Urinary bladder (tissue), 4 donors: Measurements from ENCODE around the gene PSMF1. TPM values are rescaled to one million over a fixed set of nuclear protein-coding genes. Genes with fewer than 3 reads are reported as not detected.

Experiments used
- DNase-seq: peaks from one replicate; pipeline ENCODE4 v3.0.0-alpha.2; 2015; ENCODE audit errors: extremely low spot score
- H3K27ac ChIP-seq: one replicate; pipeline ENCODE4 v1.5.1; 2013; ENCODE audit warnings: low read depth, mild to moderate bottlenecking, moderate library complexity
- H3K36me3 ChIP-seq: one replicate; pipeline ENCODE4 v1.6.1; 2013; ENCODE audit warnings: mild to moderate bottlenecking, moderate library complexity; ENCODE audit not compliant: insufficient read depth
- H3K4me1 ChIP-seq: one replicate; pipeline ENCODE4 v1.6.1; 2013; ENCODE audit warnings: mild to moderate bottlenecking, moderate library complexity; ENCODE audit not compliant: insufficient read depth
- H3K4me3 ChIP-seq: one replicate; pipeline ENCODE4 v1.5.1; 2013; ENCODE audit warnings: low read depth, low read length
- WGBS: extraction: QIAGEN DNeasy Blood & Tissue Kit; methylation state at CpG from one replicate; pipeline ENCODE4 v1.1.7; 2013; 5-methylcytosine and 5-hydroxymethylcytosine counted together
- polyA plus RNA-seq: library from polyadenylated mRNA; stranded (reverse); fragments of 200-250 nt; gene quantifications from one replicate; pipeline ENCODE4 v1.2.3, GENCODE V29; 2013
- total RNA-seq: library from RNA; depleted of rRNA; stranded (reverse); fragments of >200 nt; gene quantifications from one replicate; pipeline ENCODE4 v1.2.3, GENCODE V29; 2014
- donor health status: healthy with polysubstance abuse.
- donor health status: healthy.

PSMF1 gene
- total RNA-seq = 29.3 TPM
- 100 TPM for polyA plus RNA-seq

DNA sequence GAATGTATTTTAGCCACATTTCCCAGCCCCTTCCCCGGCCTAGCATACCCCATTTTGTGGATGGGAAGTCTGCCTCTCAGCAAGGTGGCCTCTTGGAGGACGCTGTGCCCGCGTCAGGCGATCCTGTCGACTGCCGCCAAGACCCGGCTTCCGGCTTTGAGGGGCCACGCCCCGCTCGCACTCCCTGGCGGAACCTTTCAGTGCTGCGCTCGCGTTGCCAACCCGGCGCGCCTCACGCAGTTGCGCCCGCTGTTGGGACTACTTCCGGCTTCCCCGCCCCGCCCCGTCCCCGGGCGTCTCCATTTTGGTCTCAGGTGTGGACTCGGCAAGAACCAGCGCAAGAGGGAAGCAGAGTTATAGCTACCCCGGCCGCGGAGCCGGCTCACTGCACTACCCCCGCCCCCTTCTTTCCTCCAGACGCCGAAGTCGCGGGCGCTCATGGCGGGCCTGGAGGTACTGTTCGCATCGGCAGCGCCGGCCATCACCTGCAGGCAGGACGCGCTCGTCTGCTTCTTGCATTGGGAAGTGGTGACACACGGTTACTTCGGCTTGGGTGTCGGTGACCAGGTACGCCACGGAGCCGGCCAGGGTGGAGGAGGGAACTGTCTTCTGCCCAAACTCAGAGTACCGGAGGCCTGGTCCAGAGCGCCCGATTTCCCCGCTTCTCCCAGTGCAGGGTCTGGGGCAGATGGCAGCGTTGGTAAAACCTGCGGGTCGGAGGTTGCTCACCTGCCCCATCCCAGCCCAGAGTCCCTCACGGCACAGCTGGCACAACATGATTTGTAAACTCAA is at the start of gene PSMF1:
TSS of gene PSMF1 (plus strand) at position 267 of the 792 bp plus-strand sequence. CDS start at position 439, 172 bp downstream.
- no peaks in the 10 kb centered on the region for H3K4me1 ChIP-seq
- no peaks in the 10 kb centered on the region for H3K36me3 ChIP-seq
- peak within 1 kb of the TSS; percentile 86 for H3K4me3 ChIP-seq
- peak; percentile 77 for DNase-seq
- H3K27ac ChIP-seq = peak within 1 kb of the TSS; percentile 69
- under 1% methylated on average over 62 of the region's 62 CpGs for WGBS

DNA sequence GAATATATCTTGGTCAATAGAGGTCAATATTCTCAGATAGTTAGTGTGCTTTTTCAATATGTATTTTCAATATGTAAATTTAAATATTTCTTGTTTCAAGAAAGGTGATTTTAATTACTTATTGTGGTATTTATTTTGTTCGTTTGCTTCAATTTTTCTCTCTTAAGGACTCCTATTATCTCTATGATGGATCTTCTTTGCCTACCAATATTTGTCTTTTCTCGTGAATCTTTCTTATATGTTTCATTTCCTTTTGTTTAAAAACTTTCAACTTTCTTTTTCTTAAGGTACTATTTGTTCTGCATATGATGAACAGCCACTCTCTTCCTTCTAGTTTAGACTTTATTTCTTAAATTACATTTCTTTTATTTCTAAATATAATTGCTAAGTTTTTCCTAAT is 46.1 kb upstream of the PSMF1 start:
- Histone ChIP-seq H3K36me3 (no peaks in the 10 kb centered on the region), H3K27ac (no peak overlapping the region), H3K4me3 (no peak overlapping the region), H3K4me1 (no peaks in the 10 kb centered on the region)
- no peak for DNase-seq
- 87% methylated on average over 2 of the region's 2 CpGs for WGBS

- DNase-seq = no peak
- Histone ChIP-seq H3K27ac (no peak overlapping the region), H3K4me1 (no peaks in the 10 kb centered on the region), H3K4me3 (no peak overlapping the region), H3K36me3 (no peaks in the 10 kb centered on the region)
- WGBS = 62% methylated on average over 3 of the region's 3 CpGs
These were observed 42.8 kb upstream of the PSMF1 start for GRCh38 chr20:1075616-1076015.

GRCh38 chr20:1081891-1082290 is 36.5 kb upstream of the PSMF1 start:
- Histone ChIP-seq H3K36me3 (no peaks in the 10 kb centered on the region), H3K4me3 (no peak overlapping the region), H3K4me1 (no peaks in the 10 kb centered on the region), H3K27ac (no peak overlapping the region)
- no peak for DNase-seq
- WGBS = 90% methylated on average over 4 of the region's 4 CpGs

DNA sequence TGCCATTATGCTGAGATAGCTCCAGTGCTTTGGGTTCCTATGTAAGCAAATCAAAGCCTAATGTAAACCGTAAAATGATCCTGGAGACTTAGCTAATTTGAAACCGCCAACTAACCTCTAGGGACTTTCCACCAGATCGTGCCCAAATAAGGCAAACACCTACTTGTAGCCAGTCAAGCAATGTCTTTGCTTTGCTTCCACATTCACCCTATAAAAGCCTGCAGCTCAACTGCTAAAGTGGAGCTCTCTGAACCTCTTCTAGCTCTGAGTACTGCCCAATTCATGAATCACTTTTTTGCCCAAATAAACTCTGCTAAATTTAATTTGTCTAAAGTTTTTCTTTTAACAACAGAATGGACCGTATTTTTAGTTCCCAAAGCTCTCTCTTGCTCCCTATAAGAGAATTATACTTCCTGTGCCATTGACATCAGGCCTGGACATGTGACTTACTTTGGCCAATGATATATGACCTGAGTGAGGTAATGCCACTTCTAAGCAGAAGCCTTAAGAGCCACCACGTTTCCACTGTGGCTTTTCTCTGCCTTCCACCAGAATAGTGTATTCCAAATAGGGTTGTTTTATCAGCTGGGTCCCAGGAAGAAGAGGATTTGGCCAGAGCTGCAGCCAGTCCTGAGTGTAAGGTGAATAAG is 34.8 kb upstream of the PSMF1 start:
- WGBS = 63% methylated on average over 5 of the region's 5 CpGs
- DNase-seq = no peak
- Histone ChIP-seq H3K4me3 (no peak overlapping the region), H3K4me1 (no peaks in the 10 kb centered on the region), H3K36me3 (no peaks in the 10 kb centered on the region), H3K27ac (no peak overlapping the region)

DNA sequence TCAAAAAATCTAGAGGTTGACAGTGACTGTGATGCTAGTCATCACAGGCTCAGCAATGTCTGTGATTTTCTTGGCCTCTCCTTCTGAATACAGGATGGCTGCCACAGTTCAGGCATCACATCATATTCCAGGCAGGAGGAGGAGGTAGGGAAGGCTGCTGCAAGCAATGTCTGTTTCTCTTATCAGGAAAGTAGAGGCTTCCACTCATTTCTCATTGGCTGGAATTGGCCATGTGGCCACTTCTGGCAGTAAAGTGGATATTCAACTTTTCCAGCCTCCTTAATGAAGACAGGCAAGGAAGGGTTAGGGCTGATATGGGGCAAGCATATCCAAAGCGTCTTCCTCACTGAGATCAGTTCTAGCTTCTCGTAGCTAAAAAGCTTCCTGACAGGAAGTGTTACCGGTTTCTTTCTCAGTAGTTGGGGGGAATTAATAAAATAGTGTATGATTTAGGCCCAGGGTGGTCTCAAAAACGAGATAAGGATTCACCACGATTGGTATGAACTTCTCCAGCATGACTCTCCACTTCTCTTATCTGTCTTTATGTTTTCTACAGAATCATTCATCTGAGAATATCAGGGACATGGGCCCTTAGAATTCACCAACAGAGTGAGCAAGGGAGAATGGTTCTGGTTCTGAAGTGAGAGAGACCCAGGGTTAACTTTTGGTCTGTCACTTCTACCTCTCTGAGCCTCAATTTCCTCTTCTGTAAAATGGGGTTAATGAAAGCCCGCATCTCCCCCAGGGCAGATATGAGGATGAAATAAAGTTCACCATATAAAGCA is 32.7 kb upstream of the PSMF1 start:
- no peak for DNase-seq
- H3K4me3 ChIP-seq = no peak overlapping the region
- 48% methylated on average over 6 of the region's 6 CpGs for WGBS
- H3K36me3 ChIP-seq = no peaks in the 10 kb centered on the region
- H3K27ac ChIP-seq = no peak overlapping the region
- no peaks in the 10 kb centered on the region for H3K4me1 ChIP-seq

- Histone ChIP-seq H3K4me3 (no peak overlapping the region), H3K36me3 (no peaks in the 10 kb centered on the region), H3K4me1 (no peaks in the 10 kb centered on the region), H3K27ac (no peak overlapping the region)
- DNase-seq = no peak
- WGBS = 32% methylated on average over 5 of the region's 5 CpGs
These were observed 31.9 kb upstream of the PSMF1 start for GRCh38 chr20:1086277-1087213.

GRCh38 chr20:1087311-1087905 is 31.0 kb upstream of the PSMF1 start:
- no peak for DNase-seq
- H3K36me3 ChIP-seq = no peaks in the 10 kb centered on the region
- H3K27ac ChIP-seq = no peak overlapping the region
- no peak overlapping the region for H3K4me3 ChIP-seq
- WGBS = 61% methylated on average over 4 of the region's 4 CpGs
- H3K4me1 ChIP-seq = no peaks in the 10 kb centered on the region

- 27% methylated on average over 6 of the region's 6 CpGs for WGBS
- no peak for DNase-seq
- Histone ChIP-seq H3K27ac (no peak overlapping the region), H3K36me3 (no peaks in the 10 kb centered on the region), H3K4me1 (no peaks in the 10 kb centered on the region), H3K4me3 (no peak overlapping the region)
These were observed 23.7 kb upstream of the PSMF1 start for GRCh38 chr20:1094751-1095150.

DNA sequence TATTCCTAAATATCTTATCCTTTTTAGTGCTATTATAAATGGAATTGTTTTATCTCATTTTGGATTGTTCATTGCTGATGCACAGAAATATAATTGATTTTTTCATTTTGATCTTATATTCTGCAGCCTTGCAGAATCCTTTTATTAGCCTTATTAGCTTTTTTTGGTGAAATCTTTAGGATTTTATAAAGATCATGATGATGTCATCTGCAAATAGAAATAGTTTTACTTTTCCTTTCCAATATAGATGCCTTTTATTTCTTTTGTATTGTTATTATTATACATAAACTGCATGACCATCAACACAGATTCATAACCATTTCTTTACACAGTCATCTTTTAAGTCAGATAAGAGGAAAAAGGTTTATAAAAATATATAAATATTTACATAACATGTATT is 16.9 kb upstream of the PSMF1 start:
- DNase-seq = no peak
- no peaks in the 10 kb centered on the region for H3K4me1 ChIP-seq
- H3K27ac ChIP-seq = no peak overlapping the region

DNA sequence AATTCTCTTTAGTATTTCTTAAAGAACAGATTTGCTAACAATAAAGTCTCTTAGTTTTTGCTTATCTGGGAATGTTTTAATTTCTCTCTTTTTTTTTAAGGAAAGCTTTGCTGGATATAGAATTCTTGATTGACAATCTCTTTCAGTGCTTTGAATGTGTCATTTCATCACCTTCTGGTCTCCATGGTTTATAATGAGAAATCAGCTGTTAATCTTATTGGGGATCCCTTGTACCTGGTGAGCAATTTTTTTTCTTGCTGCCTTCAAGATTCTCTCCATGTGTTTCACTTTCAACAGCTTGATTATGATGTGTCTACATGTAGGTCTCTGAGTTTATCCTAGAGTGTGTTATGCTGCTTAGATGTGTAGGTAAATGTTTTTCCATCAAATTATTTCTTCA is 16.4 kb upstream of the PSMF1 start:
- DNase-seq = no peak
- Histone ChIP-seq H3K27ac (no peak overlapping the region), H3K4me1 (no peaks in the 10 kb centered on the region), H3K36me3 (no peaks in the 10 kb centered on the region), H3K4me3 (no peak overlapping the region)

More for the DNA sequence above, 16.9 kb upstream of the PSMF1 start:
- H3K4me3 ChIP-seq = no peak overlapping the region
- no peaks in the 10 kb centered on the region for H3K36me3 ChIP-seq

- Histone ChIP-seq H3K36me3 (no peaks in the 10 kb centered on the region), H3K27ac (no peak overlapping the region), H3K4me3 (no peak overlapping the region), H3K4me1 (no peaks in the 10 kb centered on the region)
- 61% methylated on average over 3 of the region's 3 CpGs for WGBS
- DNase-seq = no peak
These were observed 14.7 kb upstream of the PSMF1 start for GRCh38 chr20:1103751-1104150.
